SJCRH30 (cell line): ENCODE measurements around the gene EDN1. TPM values are rescaled to one million over a fixed set of nuclear protein-coding genes. Genes with fewer than 3 reads are reported as not detected.

Experiments
- DNase-seq, 2 experiments: peaks; one replicate each; pipeline ENCODE4 v3.0.0-alpha.2; 2015 to 2020
- H3K27ac ChIP-seq: fragments of 250-450 bp; sonication (Bioruptor Pico); 2 replicates; pipeline ENCODE4 v1.5.1; 2020; ENCODE audit warnings: mild to moderate bottlenecking, moderate library complexity
- H3K27me3 ChIP-seq: fragments of 250-450 bp; sonication (Bioruptor Pico); 2 replicates; pipeline ENCODE4 v1.5.1; 2020; ENCODE audit warnings: mild to moderate bottlenecking, moderate library complexity
- H3K36me3 ChIP-seq: fragments of 250-450 bp; sonication (Bioruptor Pico); 2 replicates; pipeline ENCODE4 v1.5.1; 2020; ENCODE audit warnings: mild to moderate bottlenecking, moderate library complexity
- H3K4me1 ChIP-seq: fragments of 250-450 bp; sonication (Bioruptor Pico); 2 replicates; pipeline ENCODE4 v1.5.1; 2020; ENCODE audit warnings: mild to moderate bottlenecking, moderate library complexity
- H3K4me3 ChIP-seq: fragments of 250-450 bp; sonication (Bioruptor Pico); 2 replicates; pipeline ENCODE4 v1.5.1; 2020; ENCODE audit warnings: mild to moderate bottlenecking, moderate library complexity
- H3K9me3 ChIP-seq: fragments of 250-450 bp; sonication (Bioruptor Pico); replicated peaks from 2 replicates; pipeline ENCODE4 v1.5.1; 2020; ENCODE audit warnings: mild to moderate bottlenecking, moderate library complexity
- total RNA-seq: library from RNA; depleted of rRNA; stranded (reverse); fragments of >200 nt; shearing (Covaris generic); gene quantifications from 2 replicates; pipeline ENCODE4 v1.2.3, GENCODE V29; 2014

EDN1 gene
- total RNA-seq, 1 experiment from 2014 or later, result 0.08 TPM

DNA sequence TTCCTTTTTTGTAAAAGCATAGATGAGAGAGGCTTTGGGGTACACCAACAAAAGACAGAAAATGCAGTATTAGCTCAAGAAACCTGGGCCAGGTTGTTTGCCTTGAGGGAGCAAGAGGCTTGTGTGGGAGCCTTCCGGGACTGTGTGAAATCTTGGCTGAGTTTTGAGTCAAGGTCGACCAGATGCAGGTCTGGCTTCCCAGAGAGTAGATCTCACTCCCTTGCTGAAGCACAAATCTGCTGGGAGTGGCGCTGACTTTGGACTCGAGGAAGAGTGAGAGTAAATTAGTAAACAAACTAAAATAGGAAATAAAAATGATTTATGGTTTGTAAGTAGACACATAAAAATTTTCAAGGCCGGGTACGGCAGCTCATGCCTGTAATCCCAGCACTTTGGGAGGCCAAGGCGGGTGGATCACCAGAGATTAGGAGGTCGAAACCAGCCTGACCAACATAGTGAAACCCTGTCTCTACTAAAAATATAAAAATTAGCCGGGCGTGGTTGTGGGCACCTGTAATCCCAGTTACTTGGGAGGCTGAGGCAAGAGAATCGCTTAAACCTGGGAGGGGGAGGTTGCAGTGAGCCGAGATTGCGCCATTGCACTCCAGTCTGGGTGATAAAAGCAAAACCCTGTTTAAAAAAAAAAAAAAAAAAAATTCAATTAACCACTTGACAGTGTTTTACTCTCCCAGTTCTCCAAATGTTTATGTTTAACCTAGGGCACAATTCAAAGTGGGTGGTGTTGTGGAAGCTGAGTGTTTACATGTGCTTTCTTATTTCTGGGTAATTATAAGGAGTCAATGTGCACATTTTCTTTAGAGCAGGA lies 27.7 kb upstream of the EDN1 start:
- Histone ChIP-seq H3K9me3 (no peaks in the 10 kb centered on the region), H3K4me1 (no peaks in the 10 kb centered on the region), H3K27ac (no peak overlapping the region), H3K36me3 (no peaks in the 10 kb centered on the region), H3K27me3 (no peaks in the 10 kb centered on the region), H3K4me3 (no peak overlapping the region)
- no peak for DNase-seq

GRCh38 chr6:12263403-12263802 lies 26.8 kb upstream of the EDN1 start:
- Histone ChIP-seq H3K36me3 (no peaks in the 10 kb centered on the region), H3K27me3 (no peaks in the 10 kb centered on the region), H3K27ac (no peak overlapping the region), H3K9me3 (no peaks in the 10 kb centered on the region), H3K4me1 (no peaks in the 10 kb centered on the region), H3K4me3 (no peak overlapping the region)
- DNase-seq, result no peak

DNA sequence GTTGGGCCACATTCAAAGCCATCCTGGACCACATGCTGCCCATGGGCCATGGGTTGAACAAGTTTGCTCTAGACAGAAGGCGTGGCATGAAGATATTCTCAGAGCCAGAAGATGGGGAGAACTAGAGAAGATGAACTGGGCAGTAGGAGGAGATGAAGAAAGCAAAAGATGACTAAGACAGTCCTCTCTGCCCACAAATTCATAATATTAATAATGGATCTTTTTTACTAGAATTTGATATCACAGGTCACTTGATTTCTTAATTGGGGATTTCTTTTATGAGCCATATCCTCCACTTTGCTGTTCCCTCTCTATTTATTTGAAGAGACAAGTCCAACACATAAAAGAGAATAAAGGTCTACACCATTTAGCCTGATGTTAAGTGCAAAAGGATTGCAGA lies 25.5 kb upstream of the EDN1 start:
- H3K4me1 ChIP-seq, result no peaks in the 10 kb centered on the region
- no peak for DNase-seq
- no peaks in the 10 kb centered on the region for H3K27me3 ChIP-seq
- H3K36me3 ChIP-seq, result no peaks in the 10 kb centered on the region
- H3K27ac ChIP-seq, result no peak overlapping the region
- no peaks in the 10 kb centered on the region for H3K9me3 ChIP-seq
- no peak overlapping the region for H3K4me3 ChIP-seq

DNA sequence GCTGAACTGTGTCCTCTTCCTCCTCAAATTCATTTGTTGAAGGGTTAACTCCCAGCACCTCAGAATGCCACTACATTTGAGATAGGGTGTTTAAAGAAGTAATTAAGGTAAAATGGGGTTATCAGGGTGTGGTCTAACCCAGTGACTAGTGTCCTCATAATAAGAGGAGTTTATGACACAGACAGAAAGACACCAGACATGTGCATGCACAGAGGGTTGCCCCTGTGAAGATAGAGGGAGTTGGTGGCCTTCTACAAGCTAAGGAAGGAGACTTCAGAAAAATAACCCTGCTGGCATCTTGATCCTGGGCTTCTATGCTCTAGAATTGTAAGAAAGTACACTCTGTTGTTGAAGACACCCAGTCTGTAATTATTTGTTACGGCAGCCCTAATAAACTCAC lies 24.9 kb upstream of the EDN1 start:
- Histone ChIP-seq H3K27ac (no peak overlapping the region), H3K36me3 (no peaks in the 10 kb centered on the region)
- DNase-seq, result no peak

DNA sequence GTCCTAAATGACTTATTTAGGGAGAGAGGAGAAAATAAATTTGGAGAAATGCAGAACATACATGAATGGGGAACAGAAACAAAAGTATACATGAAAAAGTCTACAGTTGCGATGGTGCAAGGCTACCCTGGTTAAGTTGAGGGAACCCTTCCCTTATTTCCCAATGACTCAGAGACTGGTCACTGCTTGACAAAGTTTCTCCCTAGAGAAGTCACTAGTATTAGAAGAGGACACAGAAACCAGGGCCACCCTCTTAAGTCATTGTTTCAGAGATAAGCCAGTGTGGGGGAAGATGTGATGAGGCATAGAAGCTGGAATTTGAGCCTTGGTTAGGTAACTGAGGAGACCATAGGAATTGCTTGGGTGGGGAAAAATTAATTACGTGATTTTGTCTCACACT lies 24.4 kb upstream of the EDN1 start:
- Histone ChIP-seq H3K27me3 (no peaks in the 10 kb centered on the region), H3K9me3 (no peaks in the 10 kb centered on the region), H3K4me1 (no peaks in the 10 kb centered on the region), H3K27ac (no peak overlapping the region), H3K36me3 (no peaks in the 10 kb centered on the region), H3K4me3 (no peak overlapping the region)
- DNase-seq, result no peak

More for the DNA sequence above, 24.9 kb upstream of the EDN1 start:
- Histone ChIP-seq H3K27me3 (no peaks in the 10 kb centered on the region), H3K4me1 (no peaks in the 10 kb centered on the region), H3K4me3 (no peak overlapping the region), H3K9me3 (no peaks in the 10 kb centered on the region)

GRCh38 chr6:12266571-12266970 lies 23.6 kb upstream of the EDN1 start:
- Histone ChIP-seq H3K36me3 (no peaks in the 10 kb centered on the region), H3K9me3 (no peaks in the 10 kb centered on the region), H3K4me3 (no peak overlapping the region), H3K4me1 (no peaks in the 10 kb centered on the region), H3K27ac (no peak overlapping the region), H3K27me3 (no peaks in the 10 kb centered on the region)
- no peak for DNase-seq

DNA sequence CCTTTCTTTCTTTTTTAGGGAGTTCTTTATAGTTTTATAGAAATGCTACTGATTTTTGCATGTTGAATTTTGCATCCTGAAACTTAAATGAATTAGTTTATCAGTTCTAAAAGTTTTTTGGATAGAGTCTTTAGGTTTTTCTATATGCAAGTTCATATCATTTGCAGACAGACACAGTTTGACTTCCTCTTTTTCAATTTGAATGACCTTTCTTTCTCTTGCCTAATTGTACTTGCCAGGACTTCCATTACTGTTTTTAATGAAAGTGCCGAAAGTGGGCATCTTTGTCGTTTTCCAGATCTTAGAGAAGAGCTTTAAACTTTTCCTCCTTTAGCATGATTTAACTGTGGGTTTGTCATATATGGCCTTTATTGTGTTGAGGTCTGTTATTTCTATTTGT lies 21.1 kb upstream of the EDN1 start:
- H3K9me3 ChIP-seq, result no peaks in the 10 kb centered on the region
- H3K4me3 ChIP-seq, result no peak overlapping the region
- no peaks in the 10 kb centered on the region for H3K36me3 ChIP-seq
- no peaks in the 10 kb centered on the region for H3K27me3 ChIP-seq
- H3K27ac ChIP-seq, result no peak overlapping the region
- no peaks in the 10 kb centered on the region for H3K4me1 ChIP-seq
- DNase-seq, result no peak

DNA sequence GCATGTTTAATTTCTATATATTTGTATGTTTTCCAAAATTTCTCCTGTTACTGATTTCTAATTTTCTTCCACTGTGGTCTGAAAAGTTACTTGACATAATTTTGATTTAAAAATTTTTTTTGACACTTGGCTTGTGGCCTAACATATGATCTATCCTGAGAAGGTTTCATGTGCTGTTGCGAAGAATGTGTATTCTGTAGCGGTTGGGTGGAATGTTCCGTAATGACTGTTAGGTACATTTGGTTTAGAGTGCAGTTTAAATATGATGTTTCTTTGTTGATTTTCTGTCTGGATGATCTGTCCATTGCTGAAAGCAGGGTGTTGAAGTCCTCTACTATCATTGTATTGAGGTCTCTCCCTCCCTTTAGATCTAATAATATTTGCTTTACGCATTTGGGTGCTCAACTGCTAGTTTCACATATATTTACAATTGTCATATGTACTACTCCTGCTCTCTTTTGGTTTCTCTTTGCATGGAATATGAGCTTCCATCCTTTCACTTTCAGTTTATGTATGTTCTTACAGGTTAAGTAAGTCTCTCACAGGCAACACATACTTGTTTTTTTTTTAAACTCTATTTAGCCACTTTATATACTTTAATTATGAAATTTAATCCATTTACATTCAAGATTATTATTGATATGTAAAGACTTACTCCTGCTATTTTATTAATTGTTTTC lies 19.5 kb upstream of the EDN1 start:
- Histone ChIP-seq H3K27ac (no peak overlapping the region), H3K4me1 (no peaks in the 10 kb centered on the region)

GRCh38 chr6:12271594-12271993 lies 18.6 kb upstream of the EDN1 start:
- H3K36me3 ChIP-seq, result no peaks in the 10 kb centered on the region
- no peak overlapping the region for H3K27ac ChIP-seq
- no peak for DNase-seq
- no peaks in the 10 kb centered on the region for H3K4me1 ChIP-seq
- H3K4me3 ChIP-seq, result no peak overlapping the region
- no peaks in the 10 kb centered on the region for H3K27me3 ChIP-seq
- no peaks in the 10 kb centered on the region for H3K9me3 ChIP-seq

More for the DNA sequence above, 19.5 kb upstream of the EDN1 start:
- no peaks in the 10 kb centered on the region for H3K27me3 ChIP-seq
- no peak overlapping the region for H3K4me3 ChIP-seq
- H3K36me3 ChIP-seq, result no peaks in the 10 kb centered on the region
- no peak for DNase-seq
- H3K9me3 ChIP-seq, result no peaks in the 10 kb centered on the region

DNA sequence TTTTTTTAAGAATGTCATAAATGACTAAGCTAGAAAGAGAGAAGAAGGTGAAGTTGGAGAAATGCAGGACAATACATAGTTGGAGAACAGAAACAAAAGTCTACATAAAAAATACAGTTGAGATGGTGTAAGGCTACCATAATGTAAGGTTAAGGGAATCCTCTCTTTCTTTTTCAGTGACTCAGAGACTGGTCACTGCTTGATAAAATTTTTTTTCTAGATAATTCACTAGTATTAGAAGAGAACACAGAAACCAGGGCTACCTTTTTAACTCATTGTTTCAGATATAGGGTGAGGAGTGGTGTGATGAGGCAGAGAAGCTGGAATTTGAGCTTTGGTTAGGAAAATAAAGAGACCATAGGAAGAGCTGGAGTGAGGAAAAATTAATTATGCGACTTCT lies 18.2 kb upstream of the EDN1 start:
- Histone ChIP-seq H3K4me1 (no peaks in the 10 kb centered on the region), H3K9me3 (no peaks in the 10 kb centered on the region), H3K36me3 (no peaks in the 10 kb centered on the region), H3K27me3 (no peaks in the 10 kb centered on the region), H3K27ac (no peak overlapping the region), H3K4me3 (no peak overlapping the region)
- no peak for DNase-seq

GRCh38 chr6:12275107-12275506 lies 15.1 kb upstream of the EDN1 start:
- DNase-seq, result no peak
- Histone ChIP-seq H3K27me3 (no peaks in the 10 kb centered on the region), H3K36me3 (no peaks in the 10 kb centered on the region), H3K27ac (no peak overlapping the region), H3K4me1 (no peaks in the 10 kb centered on the region), H3K4me3 (no peak overlapping the region), H3K9me3 (no peaks in the 10 kb centered on the region)

DNA sequence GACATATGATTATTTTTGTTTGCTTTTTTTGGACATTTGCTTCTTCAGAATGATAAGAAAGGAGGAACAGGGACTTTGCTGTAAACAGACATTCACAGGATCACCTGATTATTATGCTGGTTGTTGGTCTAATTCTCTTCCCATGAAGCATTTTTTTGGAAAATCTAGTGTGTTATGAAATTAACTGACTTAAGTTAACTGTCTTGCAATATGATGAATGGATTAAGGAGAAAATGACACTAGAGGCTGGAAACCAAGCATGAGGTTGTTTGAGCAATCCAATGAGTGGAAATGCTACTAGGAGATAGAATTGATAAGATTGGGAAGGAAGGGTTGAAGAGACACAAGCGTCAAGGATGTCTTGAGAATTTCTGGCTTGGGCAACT lies 13.2 kb upstream of the EDN1 start:
- Histone ChIP-seq H3K27ac (no peak overlapping the region), H3K27me3 (no peaks in the 10 kb centered on the region), H3K4me3 (no peak overlapping the region), H3K9me3 (no peaks in the 10 kb centered on the region), H3K36me3 (no peaks in the 10 kb centered on the region), H3K4me1 (no peaks in the 10 kb centered on the region)
- DNase-seq, result no peak

- no peak for DNase-seq
- H3K27me3 ChIP-seq, result no peaks in the 10 kb centered on the region
These were observed 12.8 kb upstream of the EDN1 start for GRCh38 chr6:12277386-12277785.

DNA sequence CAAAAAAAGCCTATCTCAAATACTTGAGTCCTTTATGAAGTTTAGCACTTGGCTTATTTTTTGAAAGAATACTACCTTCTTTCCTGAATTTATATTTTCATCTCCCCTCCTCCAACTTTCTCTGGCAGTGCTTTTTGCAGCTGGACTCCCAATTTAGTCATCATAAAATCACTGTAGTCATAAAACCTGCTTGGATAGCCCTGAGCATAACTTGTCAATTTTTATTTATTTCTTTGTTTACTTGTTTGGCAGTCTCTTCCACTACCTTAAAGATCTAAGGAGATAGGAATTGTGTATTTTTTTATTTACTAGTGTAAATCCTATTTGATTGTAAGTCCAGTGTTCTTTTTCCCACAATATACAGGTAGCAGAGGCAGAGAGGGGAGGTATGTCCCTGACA lies 11.2 kb upstream of the EDN1 start:
- Histone ChIP-seq H3K4me3 (no peak overlapping the region), H3K27ac (no peak overlapping the region), H3K27me3 (no peaks in the 10 kb centered on the region), H3K4me1 (no peaks in the 10 kb centered on the region), H3K36me3 (no peaks in the 10 kb centered on the region), H3K9me3 (no peaks in the 10 kb centered on the region)
- no peak for DNase-seq

More at GRCh38 chr6:12277386-12277785, 12.8 kb upstream of the EDN1 start:
- H3K27ac ChIP-seq, result no peak overlapping the region
- no peaks in the 10 kb centered on the region for H3K4me1 ChIP-seq
- no peaks in the 10 kb centered on the region for H3K9me3 ChIP-seq
- H3K4me3 ChIP-seq, result no peak overlapping the region
- no peaks in the 10 kb centered on the region for H3K36me3 ChIP-seq

- H3K4me1 ChIP-seq, result no peaks in the 10 kb centered on the region
- H3K4me3 ChIP-seq, result no peak overlapping the region
- no peaks in the 10 kb centered on the region for H3K9me3 ChIP-seq
- no peak for DNase-seq
- H3K27me3 ChIP-seq, result no peaks in the 10 kb centered on the region
- H3K36me3 ChIP-seq, result no peaks in the 10 kb centered on the region
- H3K27ac ChIP-seq, result no peak overlapping the region
These were observed 10.7 kb upstream of the EDN1 start for GRCh38 chr6:12279322-12280091.
